ENCODE data around the gene TMEM184C.
A peak's percentile ranks its signal among the peaks of the same experiment; 100 is the strongest.

TMEM184C gene

GRCh38 chr4:147635348-147635747, 18.2 kb downstream of the TMEM184C start:
- H3K36me3 ChIP-seq (ENCODE audit: control insufficient read depth in 4 of 4, insufficient read depth in 4 of 4, low read length in 3 of 4), result peaks cover 24 to 67% (median 44%) of the 10 kb centered on the region in 4 experiments
- no peaks in the 10 kb centered on the region for H3K9me3 ChIP-seq (ENCODE audit: control extremely low read depth in 1 of 5, control insufficient read depth in 4 of 5, insufficient read depth in 2 of 5, low read depth in 1 of 5, low read length in 4 of 5)
- H3K27me3 ChIP-seq (replicated peaks in 2 of 5; ENCODE audit: control insufficient read depth in 4 of 5, insufficient read depth in 5 of 5, low read length in 4 of 5), result no peaks in the 10 kb centered on the region
- H3K27ac ChIP-seq (ENCODE audit: insufficient read depth in 1 of 2, low read depth in 1 of 2, low read length in 2 of 2, poor library complexity in 1 of 2, severe bottlenecking in 2 of 2), result no peak overlapping the region
- H3K4me3 ChIP-seq (ENCODE audit: control insufficient read depth in 1 of 7, extremely low read depth in 1 of 7, insufficient read depth in 4 of 7, low read depth in 2 of 7, low read length in 6 of 7), result no peak overlapping the region
- POLR2A ChIA-PET, result no interaction called here
- CTCF ChIA-PET, result no interaction called here
- no peak for DNase-seq
- H3K4me1 ChIP-seq (ENCODE audit: control extremely low read depth in 1 of 4, control insufficient read depth in 4 of 4, insufficient read depth in 4 of 4, low read length in 3 of 4), result peaks cover 0 to 1% (median 0%) of the 10 kb centered on the region in 4 experiments

GRCh38 chr4:147638365-147638764, 21.2 kb downstream of the TMEM184C start:
- peaks cover 0 to 1% (median 0%) of the 10 kb centered on the region in 4 experiments for H3K4me1 ChIP-seq (ENCODE audit: control extremely low read depth in 1 of 4, control insufficient read depth in 4 of 4, insufficient read depth in 4 of 4, low read length in 3 of 4)
- H3K4me3 ChIP-seq (ENCODE audit: control insufficient read depth in 1 of 7, extremely low read depth in 1 of 7, insufficient read depth in 4 of 7, low read depth in 2 of 7, low read length in 6 of 7), result no peak overlapping the region
- no CpG with 5 or more reads among the region's 1 CpG for WGBS (ENCODE audit: insufficient coverage)
- H3K27ac ChIP-seq (ENCODE audit: insufficient read depth in 1 of 2, low read depth in 1 of 2, low read length in 2 of 2, poor library complexity in 1 of 2, severe bottlenecking in 2 of 2), result no peak overlapping the region
- H3K27me3 ChIP-seq (replicated peaks in 2 of 5; ENCODE audit: control insufficient read depth in 4 of 5, insufficient read depth in 5 of 5, low read length in 4 of 5), result no peaks in the 10 kb centered on the region
- POLR2A ChIA-PET, result no interaction called here
- CTCF ChIA-PET, result interaction anchor here (0.7 to 1.0 kb wide), 3 partner anchors 11 to 62 kb away, joined by 3 read pairs; no protein-coding TSS in a partner anchor
- peaks cover 28 to 61% (median 37%) of the 10 kb centered on the region in 4 experiments for H3K36me3 ChIP-seq (ENCODE audit: control insufficient read depth in 4 of 4, insufficient read depth in 4 of 4, low read length in 3 of 4)
- H3K9me3 ChIP-seq (ENCODE audit: control extremely low read depth in 1 of 5, control insufficient read depth in 4 of 5, insufficient read depth in 2 of 5, low read depth in 1 of 5, low read length in 4 of 5), result no peaks in the 10 kb centered on the region
- no peak for DNase-seq

- no peaks in the 10 kb centered on the region for H3K9me3 ChIP-seq (ENCODE audit: control extremely low read depth in 1 of 5, control insufficient read depth in 4 of 5, insufficient read depth in 2 of 5, low read depth in 1 of 5, low read length in 4 of 5)
- peaks cover 0 to 1% (median 0%) of the 10 kb centered on the region in 4 experiments for H3K4me1 ChIP-seq (ENCODE audit: control extremely low read depth in 1 of 4, control insufficient read depth in 4 of 4, insufficient read depth in 4 of 4, low read length in 3 of 4)
- peak in 2 of 3 donors; percentile 9 to 15 for DNase-seq
- H3K4me3 ChIP-seq (ENCODE audit: control insufficient read depth in 1 of 7, extremely low read depth in 1 of 7, insufficient read depth in 4 of 7, low read depth in 2 of 7, low read length in 6 of 7), result no peak overlapping the region
- ChIA-PET CTCF (interaction anchor here (0.7 to 1.0 kb wide), 2 partner anchors 10 to 61 kb away, joined by 3 read pairs; no protein-coding TSS in a partner anchor), POLR2A (no interaction called here)
- H3K27ac ChIP-seq (ENCODE audit: insufficient read depth in 1 of 2, low read depth in 1 of 2, low read length in 2 of 2, poor library complexity in 1 of 2, severe bottlenecking in 2 of 2), result peak overlapping the region in 1 of 2 experiments; percentile 40
- no peaks in the 10 kb centered on the region for H3K27me3 ChIP-seq (replicated peaks in 2 of 5; ENCODE audit: control insufficient read depth in 4 of 5, insufficient read depth in 5 of 5, low read length in 4 of 5)
- H3K36me3 ChIP-seq (ENCODE audit: control insufficient read depth in 4 of 4, insufficient read depth in 4 of 4, low read length in 3 of 4), result peaks cover 28 to 56% (median 34%) of the 10 kb centered on the region in 4 experiments
- 60% methylated on average over 2 of the region's 2 CpGs for WGBS (ENCODE audit: insufficient coverage)
Measured at GRCh38 chr4:147638942-147639341, 21.7 kb downstream of the TMEM184C start.

GRCh38 chr4:147639388-147639787, 22.2 kb downstream of the TMEM184C start:
- Histone ChIP-seq H3K9me3 (ENCODE audit: control extremely low read depth in 1 of 5, control insufficient read depth in 4 of 5, insufficient read depth in 2 of 5, low read depth in 1 of 5, low read length in 4 of 5) (no peaks in the 10 kb centered on the region), H3K4me1 (ENCODE audit: control extremely low read depth in 1 of 4, control insufficient read depth in 4 of 4, insufficient read depth in 4 of 4, low read length in 3 of 4) (peaks cover 0 to 1% (median 0%) of the 10 kb centered on the region in 4 experiments), H3K36me3 (ENCODE audit: control insufficient read depth in 4 of 4, insufficient read depth in 4 of 4, low read length in 3 of 4) (peaks cover 25 to 51% (median 30%) of the 10 kb centered on the region in 4 experiments), H3K4me3 (ENCODE audit: control insufficient read depth in 1 of 7, extremely low read depth in 1 of 7, insufficient read depth in 4 of 7, low read depth in 2 of 7, low read length in 6 of 7) (no peak overlapping the region), H3K27me3 (replicated peaks in 2 of 5; ENCODE audit: control insufficient read depth in 4 of 5, insufficient read depth in 5 of 5, low read length in 4 of 5) (no peaks in the 10 kb centered on the region), H3K27ac (ENCODE audit: insufficient read depth in 1 of 2, low read depth in 1 of 2, low read length in 2 of 2, poor library complexity in 1 of 2, severe bottlenecking in 2 of 2) (peak overlapping the region in 1 of 2 experiments; percentile 40)
- peak in 1 of 3 donors; percentile 8 for DNase-seq
- ChIA-PET POLR2A (no interaction called here), CTCF (interaction anchor here (1.0 kb wide), 1 partner anchor 10 kb away, joined by 3 read pairs; no protein-coding TSS in a partner anchor)

GRCh38 chr4:147640331-147640730, 23.1 kb downstream of the TMEM184C start:
- H3K27me3 ChIP-seq (replicated peaks in 2 of 5; ENCODE audit: control insufficient read depth in 4 of 5, insufficient read depth in 5 of 5, low read length in 4 of 5), result no peaks in the 10 kb centered on the region
- H3K4me1 ChIP-seq (ENCODE audit: control extremely low read depth in 1 of 4, control insufficient read depth in 4 of 4, insufficient read depth in 4 of 4, low read length in 3 of 4), result peaks cover 0 to 1% (median 0%) of the 10 kb centered on the region in 4 experiments
- ChIA-PET CTCF (interaction anchor here (2.0 kb wide), 1 partner anchor 227 kb away, joined by 8 read pairs; no protein-coding TSS in a partner anchor), POLR2A (no interaction called here)
- no peak overlapping the region for H3K4me3 ChIP-seq (ENCODE audit: control insufficient read depth in 1 of 7, extremely low read depth in 1 of 7, insufficient read depth in 4 of 7, low read depth in 2 of 7, low read length in 6 of 7)
- 100% methylated on average over 1 of the region's 1 CpG for WGBS (ENCODE audit: insufficient coverage)
- no peak overlapping the region for H3K27ac ChIP-seq (ENCODE audit: insufficient read depth in 1 of 2, low read depth in 1 of 2, low read length in 2 of 2, poor library complexity in 1 of 2, severe bottlenecking in 2 of 2)
- DNase-seq, result no peak
- H3K9me3 ChIP-seq (ENCODE audit: control extremely low read depth in 1 of 5, control insufficient read depth in 4 of 5, insufficient read depth in 2 of 5, low read depth in 1 of 5, low read length in 4 of 5), result no peaks in the 10 kb centered on the region
- H3K36me3 ChIP-seq (ENCODE audit: control insufficient read depth in 4 of 4, insufficient read depth in 4 of 4, low read length in 3 of 4), result peaks cover 21 to 43% (median 25%) of the 10 kb centered on the region in 4 experiments

GRCh38 chr4:147643616-147644015, 26.4 kb downstream of the TMEM184C start:
- H3K4me1 ChIP-seq (ENCODE audit: control extremely low read depth in 1 of 4, control insufficient read depth in 4 of 4, insufficient read depth in 4 of 4, low read length in 3 of 4), result peaks cover 0 to 1% (median 0%) of the 10 kb centered on the region in 4 experiments
- no peak overlapping the region for H3K4me3 ChIP-seq (ENCODE audit: control insufficient read depth in 1 of 7, extremely low read depth in 1 of 7, insufficient read depth in 4 of 7, low read depth in 2 of 7, low read length in 6 of 7)
- H3K36me3 ChIP-seq (ENCODE audit: control insufficient read depth in 4 of 4, insufficient read depth in 4 of 4, low read length in 3 of 4), result peaks cover 7 to 35% (median 20%) of the 10 kb centered on the region in 4 experiments
- no peaks in the 10 kb centered on the region for H3K27me3 ChIP-seq (replicated peaks in 2 of 5; ENCODE audit: control insufficient read depth in 4 of 5, insufficient read depth in 5 of 5, low read length in 4 of 5)
- no peak for DNase-seq
- ChIA-PET POLR2A (no interaction called here), CTCF (interaction anchor here (0.7 to 1.9 kb wide), 3 partner anchors 15 to 224 kb away, joined by 4 to 7 read pairs (median 5); no protein-coding TSS in a partner anchor)
- 100% methylated on average over 1 of the region's 1 CpG for WGBS (ENCODE audit: insufficient coverage)
- H3K9me3 ChIP-seq (ENCODE audit: control extremely low read depth in 1 of 5, control insufficient read depth in 4 of 5, insufficient read depth in 2 of 5, low read depth in 1 of 5, low read length in 4 of 5), result peaks cover 0 to 9% (median 0%) of the 10 kb centered on the region in 5 experiments
- H3K27ac ChIP-seq (ENCODE audit: insufficient read depth in 1 of 2, low read depth in 1 of 2, low read length in 2 of 2, poor library complexity in 1 of 2, severe bottlenecking in 2 of 2), result no peak overlapping the region

- POLR2A ChIA-PET, result no interaction called here
- 100% methylated on average over 2 of the region's 3 CpGs for WGBS (ENCODE audit: insufficient coverage)
- Histone ChIP-seq H3K4me1 (ENCODE audit: control extremely low read depth in 1 of 4, control insufficient read depth in 4 of 4, insufficient read depth in 4 of 4, low read length in 3 of 4) (no peaks in the 10 kb centered on the region), H3K27me3 (replicated peaks in 2 of 5; ENCODE audit: control insufficient read depth in 4 of 5, insufficient read depth in 5 of 5, low read length in 4 of 5) (no peaks in the 10 kb centered on the region), H3K9me3 (ENCODE audit: control extremely low read depth in 1 of 5, control insufficient read depth in 4 of 5, insufficient read depth in 2 of 5, low read depth in 1 of 5, low read length in 4 of 5) (peaks cover 0 to 9% (median 0%) of the 10 kb centered on the region in 5 experiments), H3K27ac (ENCODE audit: insufficient read depth in 1 of 2, low read depth in 1 of 2, low read length in 2 of 2, poor library complexity in 1 of 2, severe bottlenecking in 2 of 2) (no peak overlapping the region), H3K36me3 (ENCODE audit: control insufficient read depth in 4 of 4, insufficient read depth in 4 of 4, low read length in 3 of 4) (peaks cover 9 to 37% (median 21%) of the 10 kb centered on the region in 4 experiments), H3K4me3 (ENCODE audit: control insufficient read depth in 1 of 7, extremely low read depth in 1 of 7, insufficient read depth in 4 of 7, low read depth in 2 of 7, low read length in 6 of 7) (no peak overlapping the region)
- CTCF ChIA-PET, result interaction anchor here (1.0 to 1.9 kb wide), 4 partner anchors 14 to 223 kb away, joined by 3 to 7 read pairs (median 4); partner anchors contain the start of gene TMEM184C
- no peak for DNase-seq
Measured at GRCh38 chr4:147644471-147644870, 27.3 kb downstream of the TMEM184C start.

Data from common myeloid progenitor, CD34-positive (primary cell).